Lower leg skin (tissue), 3 donors: ENCODE results near the gene TBL3.

Source experiments
- POLR2A ChIP-seq, 2 donors: fragments of 450-650 bp; IDR thresholded peaks; one replicate each; pipeline ENCODE4 v1.6.1; 2016 to 2017; ENCODE audit warnings: antibody characterized with exemption in 2 of 2, mild to moderate bottlenecking in 1 of 2, moderate library complexity in 1 of 2
- TF ChIP-seq, protein P1 (sequence below), 3 donors: fragments of 450-650 bp; IDR thresholded peaks; one replicate each; pipeline ENCODE4 v1.5.1; 2016; ENCODE audit warnings: antibody characterized with exemption in 3 of 3, mild to moderate bottlenecking in 3 of 3, moderate library complexity in 2 of 3

DNA sequence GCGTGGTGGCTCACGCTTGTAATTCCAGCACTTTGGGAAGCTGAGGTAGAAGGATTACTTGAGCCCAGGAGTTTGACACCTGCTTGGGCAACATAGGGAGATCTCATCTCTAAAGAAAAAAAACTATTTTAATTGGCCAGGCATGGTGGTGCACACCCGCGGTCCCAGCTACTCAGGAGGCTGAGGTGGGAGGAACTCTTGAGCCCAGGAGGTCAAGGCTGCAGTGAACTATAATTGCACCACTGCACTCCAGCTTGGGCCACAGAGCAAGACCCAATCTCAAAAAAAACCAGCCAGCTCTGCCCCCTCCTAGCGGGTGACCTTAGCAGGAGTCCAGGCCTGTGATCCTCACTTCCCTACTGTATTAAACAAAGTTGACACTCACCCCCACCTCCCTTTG, 47.8 kb upstream of the TBL3 start:
- TF ChIP-seq, protein P1, sequence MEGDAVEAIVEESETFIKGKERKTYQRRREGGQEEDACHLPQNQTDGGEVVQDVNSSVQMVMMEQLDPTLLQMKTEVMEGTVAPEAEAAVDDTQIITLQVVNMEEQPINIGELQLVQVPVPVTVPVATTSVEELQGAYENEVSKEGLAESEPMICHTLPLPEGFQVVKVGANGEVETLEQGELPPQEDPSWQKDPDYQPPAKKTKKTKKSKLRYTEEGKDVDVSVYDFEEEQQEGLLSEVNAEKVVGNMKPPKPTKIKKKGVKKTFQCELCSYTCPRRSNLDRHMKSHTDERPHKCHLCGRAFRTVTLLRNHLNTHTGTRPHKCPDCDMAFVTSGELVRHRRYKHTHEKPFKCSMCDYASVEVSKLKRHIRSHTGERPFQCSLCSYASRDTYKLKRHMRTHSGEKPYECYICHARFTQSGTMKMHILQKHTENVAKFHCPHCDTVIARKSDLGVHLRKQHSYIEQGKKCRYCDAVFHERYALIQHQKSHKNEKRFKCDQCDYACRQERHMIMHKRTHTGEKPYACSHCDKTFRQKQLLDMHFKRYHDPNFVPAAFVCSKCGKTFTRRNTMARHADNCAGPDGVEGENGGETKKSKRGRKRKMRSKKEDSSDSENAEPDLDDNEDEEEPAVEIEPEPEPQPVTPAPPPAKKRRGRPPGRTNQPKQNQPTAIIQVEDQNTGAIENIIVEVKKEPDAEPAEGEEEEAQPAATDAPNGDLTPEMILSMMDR (IDR thresholded peaks at IDR 0.05), result no peak
- no peak for TF ChIP-seq POLR2A (IDR thresholded peaks at IDR 0.05)
